ENCODE results near the gene FBN3.

GRCh38 chr19:8074501-8074900 is 74.9 kb downstream of the FBN3 start:
- TF ChIP-seq CTCF (IDR thresholded peaks at IDR 0.05; ENCODE audit: insufficient read depth, low read length), result no peak
- TF ChIP-seq GABPA (IDR thresholded peaks at IDR 0.05; ENCODE audit: low read depth), result no peak
- TF ChIP-seq SPI1 (IDR thresholded peaks at IDR 0.05; ENCODE audit: borderline replicate concordance, low read depth), result no peak
- TF ChIP-seq POLR2AphosphoS5 (IDR thresholded peaks at IDR 0.05; ENCODE audit: low read depth), result no peak
- TF ChIP-seq REST (IDR thresholded peaks at IDR 0.05; ENCODE audit: insufficient replicate concordance, low read depth), result no peak
